HG03108 (cell line): ENCODE results near the gene C6orf163.

ENCODE experiments used
- ATAC-seq: cut with Tn5 transposase; IDR thresholded peaks from one replicate; pipeline ENCODE4 v1.9.1; 2021; ENCODE audit warnings: moderate library complexity; ENCODE audit not compliant: unreplicated experiment

The C6orf163 gene

DNA sequence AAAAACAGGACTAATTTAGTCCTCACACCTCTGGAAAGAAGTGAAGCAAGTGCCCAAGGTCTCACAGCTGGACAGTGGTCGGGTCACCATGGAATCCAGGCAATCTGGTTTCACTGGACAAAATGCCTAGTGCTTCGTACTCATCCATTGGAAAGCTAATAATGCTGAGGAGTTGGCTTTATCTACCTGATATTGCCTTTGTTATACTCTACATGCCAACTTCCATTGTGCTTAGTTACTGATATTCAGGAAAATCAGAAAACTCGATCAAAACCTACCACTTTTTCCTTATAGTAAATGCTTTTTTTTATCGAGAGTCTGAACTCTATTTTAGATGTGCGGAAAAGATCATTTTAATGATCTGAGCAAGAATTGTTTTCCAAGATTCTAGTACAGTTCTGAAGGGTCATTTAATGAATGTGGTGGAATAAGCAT, 64.1 kb downstream of the C6orf163 start:
- no peak for ATAC-seq
